HepG2 (cell line): ENCODE results near the gene NSG2. TPM values are rescaled to one million over a fixed set of nuclear protein-coding genes. Genes with fewer than 3 reads are reported as not detected.
A peak's percentile ranks its signal among the peaks of the same experiment; 100 is the strongest.

Experiments used
- AKAP8 ChIP-seq: sonication (generic); formaldehyde crosslinking; IDR thresholded peaks from 2 replicates; pipeline ENCODE4 v1.5.1; 2020; ENCODE audit warnings: mild to moderate bottlenecking, missing genetic modification reagents
- HBP1 ChIP-seq: IDR thresholded peaks from 2 replicates; pipeline ENCODE4 v1.6.1; 2016; ENCODE audit warnings: low read depth, control low read depth
- KAT2B ChIP-seq: fragments of 150-350 bp; IDR thresholded peaks from 2 replicates; pipeline ENCODE4 v1.6.1; 2014; ENCODE audit warnings: low read depth, low read length, borderline replicate concordance
- KAT8 ChIP-seq: IDR thresholded peaks from 2 replicates; pipeline ENCODE4 v1.6.1; 2016; ENCODE audit warnings: missing genetic modification reagents, missing compliant biosample characterization
- MAX ChIP-seq: IDR thresholded peaks from 2 replicates; pipeline ENCODE4 v1.6.1; 2012; ENCODE audit warnings: inconsistent platforms
- MTA3 ChIP-seq: sonication (generic); formaldehyde crosslinking; IDR thresholded peaks from 2 replicates; pipeline ENCODE4 v1.4.0; 2020; ENCODE audit warnings: missing genetic modification reagents
- PPARG ChIP-seq: conservative IDR thresholded peaks from 2 replicates; pipeline ENCODE4 v1.6.1; 2016; ENCODE audit warnings: missing biosample characterization, missing genetic modification reagents
- PTBP1 ChIP-seq: fragments of 200-400 bp; formaldehyde crosslinking; IDR thresholded peaks from 2 replicates; pipeline ENCODE4 v1.6.1; 2018; ENCODE audit warnings: low read length, low read depth; ENCODE audit not compliant: poor library complexity, severe bottlenecking
- RFX3 ChIP-seq: IDR thresholded peaks from 2 replicates; pipeline ENCODE4 v1.6.1; 2016; ENCODE audit warnings: missing biosample characterization, missing genetic modification reagents
- SNRNP70 ChIP-seq: fragments of 200-400 bp; formaldehyde crosslinking; IDR thresholded peaks from 2 replicates; pipeline ENCODE4 v1.6.1; 2017; ENCODE audit warnings: mild to moderate bottlenecking, low read depth, low read length, moderate library complexity
- SOX13 ChIP-seq, 3 experiments: fragments of 450-650 bp in 1 of 3; sonication (generic) in 1 of 3; formaldehyde crosslinking in 1 of 3; IDR thresholded peaks in 2 of 3; conservative IDR thresholded peaks in 1 of 3; 2 replicates each; pipeline versions ENCODE4 v1.5.0 to v1.6.1; 2016 to 2020; ENCODE audit warnings: antibody characterized with exemption in 1 of 3, mild to moderate bottlenecking in 1 of 3, missing compliant biosample characterization in 1 of 3, missing genetic modification reagents in 1 of 3, moderate library complexity in 1 of 3
- SP140L ChIP-seq: sonication (generic); formaldehyde crosslinking; IDR thresholded peaks from 2 replicates; pipeline ENCODE4 v1.4.0; 2020; ENCODE audit warnings: missing genetic modification reagents, borderline replicate concordance
- ZBTB7A ChIP-seq: sonication (generic); formaldehyde crosslinking; IDR thresholded peaks from 2 replicates; pipeline ENCODE4 v1.8.0; 2022; ENCODE audit warnings: mild to moderate bottlenecking, missing genetic modification reagents
- ZNF281 ChIP-seq: sonication (generic); formaldehyde crosslinking; IDR thresholded peaks from 2 replicates; pipeline ENCODE4 v1.4.0; 2020; ENCODE audit warnings: missing genetic modification reagents, borderline replicate concordance
- ZNF83 ChIP-seq: sonication (generic); formaldehyde crosslinking; IDR thresholded peaks from 2 replicates; pipeline ENCODE4 v1.4.0; 2020; ENCODE audit warnings: missing genetic modification reagents, mild to moderate bottlenecking, borderline replicate concordance
- polyA plus RNA-seq, 8 experiments: library from polyadenylated mRNA; depleted of rRNA in 3 of 8; stranded (reverse) in 7 of 8; unstranded in 1 of 8; fragments of >200 nt; fragmentation: Illumina TruSeq in 4 of 8; extraction: Trizol in 4 of 8; gene quantifications; 2 replicates each; pipeline versions ENCODE4 v1.2.1 to v1.2.3, GENCODE V29; 2011 to 2016; ENCODE audit warnings: low read depth in 4 of 8, missing spikeins in 1 of 8, mixed read lengths in 1 of 8; ENCODE audit not compliant: insufficient read depth in 1 of 8
- total RNA-seq, 5 experiments: library from RNA; depleted of rRNA; stranded (reverse); fragments of >200 nt; fragmentation: Illumina TruSeq; extraction: Trizol; gene quantifications; 2 replicates each; pipeline ENCODE4 v1.2.3, GENCODE V29; 2016; ENCODE audit warnings: low read depth in 1 of 5
- TF ChIP-seq, protein P1 (sequence below): IDR thresholded peaks from 2 replicates; pipeline ENCODE4 v1.6.1; 2012; ENCODE audit warnings: low read length, improper control_type of control experiment
- TF ChIP-seq, protein P2 (sequence below): sonication (generic); formaldehyde crosslinking; IDR thresholded peaks from 2 replicates; pipeline ENCODE4 v1.5.1; 2020; ENCODE audit warnings: missing genetic modification reagents, mild to moderate bottlenecking, borderline replicate concordance
- TF ChIP-seq, protein P3 (sequence below): IDR thresholded peaks from 2 replicates; pipeline ENCODE4 v1.6.1; 2016; ENCODE audit warnings: control low read depth

NSG2 gene
- total and polyA plus RNA-seq, 2 of the 13 experiments (the other 11 are each of a cell fraction or from before 2014, with no cell fraction given) = 0.21 TPM; not detected in 1

- TF ChIP-seq, protein P1, sequence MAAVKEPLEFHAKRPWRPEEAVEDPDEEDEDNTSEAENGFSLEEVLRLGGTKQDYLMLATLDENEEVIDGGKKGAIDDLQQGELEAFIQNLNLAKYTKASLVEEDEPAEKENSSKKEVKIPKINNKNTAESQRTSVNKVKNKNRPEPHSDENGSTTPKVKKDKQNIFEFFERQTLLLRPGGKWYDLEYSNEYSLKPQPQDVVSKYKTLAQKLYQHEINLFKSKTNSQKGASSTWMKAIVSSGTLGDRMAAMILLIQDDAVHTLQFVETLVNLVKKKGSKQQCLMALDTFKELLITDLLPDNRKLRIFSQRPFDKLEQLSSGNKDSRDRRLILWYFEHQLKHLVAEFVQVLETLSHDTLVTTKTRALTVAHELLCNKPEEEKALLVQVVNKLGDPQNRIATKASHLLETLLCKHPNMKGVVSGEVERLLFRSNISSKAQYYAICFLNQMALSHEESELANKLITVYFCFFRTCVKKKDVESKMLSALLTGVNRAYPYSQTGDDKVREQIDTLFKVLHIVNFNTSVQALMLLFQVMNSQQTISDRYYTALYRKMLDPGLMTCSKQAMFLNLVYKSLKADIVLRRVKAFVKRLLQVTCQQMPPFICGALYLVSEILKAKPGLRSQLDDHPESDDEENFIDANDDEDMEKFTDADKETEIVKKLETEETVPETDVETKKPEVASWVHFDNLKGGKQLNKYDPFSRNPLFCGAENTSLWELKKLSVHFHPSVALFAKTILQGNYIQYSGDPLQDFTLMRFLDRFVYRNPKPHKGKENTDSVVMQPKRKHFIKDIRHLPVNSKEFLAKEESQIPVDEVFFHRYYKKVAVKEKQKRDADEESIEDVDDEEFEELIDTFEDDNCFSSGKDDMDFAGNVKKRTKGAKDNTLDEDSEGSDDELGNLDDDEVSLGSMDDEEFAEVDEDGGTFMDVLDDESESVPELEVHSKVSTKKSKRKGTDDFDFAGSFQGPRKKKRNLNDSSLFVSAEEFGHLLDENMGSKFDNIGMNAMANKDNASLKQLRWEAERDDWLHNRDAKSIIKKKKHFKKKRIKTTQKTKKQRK = no peak
- peak; percentile 63; the same call in 1 of the 2 replicates for TF ChIP-seq MAX
- TF ChIP-seq AKAP8 (CRISPR knock-in tag) = no peak
- TF ChIP-seq ZBTB7A (CRISPR knock-in tag) = no peak
- TF ChIP-seq PPARG = no peak
- TF ChIP-seq, protein P2, sequence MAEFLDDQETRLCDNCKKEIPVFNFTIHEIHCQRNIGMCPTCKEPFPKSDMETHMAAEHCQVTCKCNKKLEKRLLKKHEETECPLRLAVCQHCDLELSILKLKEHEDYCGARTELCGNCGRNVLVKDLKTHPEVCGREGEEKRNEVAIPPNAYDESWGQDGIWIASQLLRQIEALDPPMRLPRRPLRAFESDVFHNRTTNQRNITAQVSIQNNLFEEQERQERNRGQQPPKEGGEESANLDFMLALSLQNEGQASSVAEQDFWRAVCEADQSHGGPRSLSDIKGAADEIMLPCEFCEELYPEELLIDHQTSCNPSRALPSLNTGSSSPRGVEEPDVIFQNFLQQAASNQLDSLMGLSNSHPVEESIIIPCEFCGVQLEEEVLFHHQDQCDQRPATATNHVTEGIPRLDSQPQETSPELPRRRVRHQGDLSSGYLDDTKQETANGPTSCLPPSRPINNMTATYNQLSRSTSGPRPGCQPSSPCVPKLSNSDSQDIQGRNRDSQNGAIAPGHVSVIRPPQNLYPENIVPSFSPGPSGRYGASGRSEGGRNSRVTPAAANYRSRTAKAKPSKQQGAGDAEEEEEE (CRISPR knock-in tag) = no peak
- no peak for TF ChIP-seq SP140L (CRISPR knock-in tag)
- no peak for TF ChIP-seq KAT2B
- no peak for TF ChIP-seq ZNF83 (CRISPR knock-in tag)
- 0 out of 2 replicates have a peak, but pooled peaks have one; percentile 62 for TF ChIP-seq HBP1 (CRISPR knock-in tag)
- no peak for TF ChIP-seq RFX3
- no peak for TF ChIP-seq MTA3 (CRISPR knock-in tag)
- TF ChIP-seq PTBP1 = no peak
- TF ChIP-seq, protein P3, sequence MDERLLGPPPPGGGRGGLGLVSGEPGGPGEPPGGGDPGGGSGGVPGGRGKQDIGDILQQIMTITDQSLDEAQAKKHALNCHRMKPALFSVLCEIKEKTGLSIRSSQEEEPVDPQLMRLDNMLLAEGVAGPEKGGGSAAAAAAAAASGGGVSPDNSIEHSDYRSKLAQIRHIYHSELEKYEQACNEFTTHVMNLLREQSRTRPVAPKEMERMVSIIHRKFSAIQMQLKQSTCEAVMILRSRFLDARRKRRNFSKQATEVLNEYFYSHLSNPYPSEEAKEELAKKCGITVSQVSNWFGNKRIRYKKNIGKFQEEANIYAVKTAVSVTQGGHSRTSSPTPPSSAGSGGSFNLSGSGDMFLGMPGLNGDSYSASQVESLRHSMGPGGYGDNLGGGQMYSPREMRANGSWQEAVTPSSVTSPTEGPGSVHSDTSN (CRISPR knock-in tag) = no peak
- no peak for TF ChIP-seq SOX13 (IDR thresholded peaks at IDR 0.05)
- no peak for TF ChIP-seq SOX13 (CRISPR knock-in tag; conservative IDR thresholded peaks at IDR 0.05 in 1 of 2, IDR thresholded peaks at IDR 0.05 in 1 of 2)
- peak; percentile 42; the same call in 1 of the 2 replicates for TF ChIP-seq ZNF281 (CRISPR knock-in tag)
- no peak for TF ChIP-seq SNRNP70
- TF ChIP-seq KAT8 = no peak
Measured at GRCh38 chr5:174045470-174046025, at the start of gene NSG2 (continued).
